Measurements from ENCODE around the gene RAB3IL1. TPM values are rescaled to one million over a fixed set of nuclear protein-coding genes. Genes with fewer than 3 reads are reported as not detected.

Gene RAB3IL1
- total RNA-seq, 1 donor = 15.9 TPM

DNA sequence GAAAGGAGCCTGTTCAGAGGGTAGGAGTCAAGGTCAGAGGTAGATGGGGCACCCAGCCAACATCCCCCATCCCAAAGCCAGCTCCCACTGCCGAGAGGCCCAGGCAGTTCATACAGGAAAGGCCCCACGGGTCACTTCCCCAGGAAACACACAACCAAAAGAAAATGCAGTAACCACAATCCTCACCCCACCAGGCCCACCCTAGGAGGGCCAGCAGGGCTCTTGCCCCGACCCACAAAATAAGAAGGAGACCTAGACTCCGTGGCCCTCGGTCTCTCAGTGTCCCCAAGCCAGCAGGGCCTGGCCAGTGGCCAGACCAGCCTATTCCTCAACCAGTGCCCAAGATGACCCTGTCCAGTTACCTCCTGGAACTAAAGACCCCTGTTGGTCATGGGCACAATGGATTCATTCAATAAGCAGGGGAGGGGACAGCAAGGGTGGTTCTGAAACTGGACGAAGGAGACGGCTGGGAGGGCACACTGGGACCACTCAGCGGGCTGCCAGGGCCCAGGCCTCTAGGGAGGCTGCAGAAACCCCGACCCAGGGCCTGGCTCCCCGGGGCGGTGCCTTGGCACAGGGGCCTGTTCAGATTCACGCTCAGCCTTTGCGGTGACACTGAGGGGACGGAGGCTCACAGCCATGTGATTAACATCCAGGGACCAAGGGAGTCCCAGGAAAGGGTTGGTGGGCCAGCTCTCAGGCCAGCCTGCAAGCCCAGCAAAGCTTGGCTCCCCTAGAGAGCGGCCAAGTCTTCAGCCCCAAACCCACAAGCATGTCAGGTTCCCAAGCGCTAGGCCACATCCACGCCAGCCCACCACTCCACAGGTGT lies 5.5 kb downstream of the RAB3IL1 start:
- Histone ChIP-seq H3K4me2 (ENCODE audit: insufficient read depth, low read length) (no peak overlapping the region), H3K27ac (ENCODE audit: low read depth, low read length) (no peak overlapping the region), H4K20me1 (ENCODE audit: insufficient read depth, low read length) (peaks cover 3% of the 10 kb centered on the region), H3K36me3 (ENCODE audit: insufficient read depth, low read length) (no peaks in the 10 kb centered on the region), H3K4me3 (ENCODE audit: insufficient read depth, low read length) (no peak overlapping the region), H3K4me1 (ENCODE audit: insufficient read depth, low read length) (no peaks in the 10 kb centered on the region), H3K9me3 (ENCODE audit: low read depth, low read length) (no peaks in the 10 kb centered on the region), H3K79me2 (ENCODE audit: insufficient read depth, low read length) (peaks cover 3% of the 10 kb centered on the region), H3K27me3 (ENCODE audit: insufficient read depth, low read length) (no peaks in the 10 kb centered on the region), H2AFZ (ENCODE audit: low read length) (no peak overlapping the region)
- TF ChIP-seq, protein P1, sequence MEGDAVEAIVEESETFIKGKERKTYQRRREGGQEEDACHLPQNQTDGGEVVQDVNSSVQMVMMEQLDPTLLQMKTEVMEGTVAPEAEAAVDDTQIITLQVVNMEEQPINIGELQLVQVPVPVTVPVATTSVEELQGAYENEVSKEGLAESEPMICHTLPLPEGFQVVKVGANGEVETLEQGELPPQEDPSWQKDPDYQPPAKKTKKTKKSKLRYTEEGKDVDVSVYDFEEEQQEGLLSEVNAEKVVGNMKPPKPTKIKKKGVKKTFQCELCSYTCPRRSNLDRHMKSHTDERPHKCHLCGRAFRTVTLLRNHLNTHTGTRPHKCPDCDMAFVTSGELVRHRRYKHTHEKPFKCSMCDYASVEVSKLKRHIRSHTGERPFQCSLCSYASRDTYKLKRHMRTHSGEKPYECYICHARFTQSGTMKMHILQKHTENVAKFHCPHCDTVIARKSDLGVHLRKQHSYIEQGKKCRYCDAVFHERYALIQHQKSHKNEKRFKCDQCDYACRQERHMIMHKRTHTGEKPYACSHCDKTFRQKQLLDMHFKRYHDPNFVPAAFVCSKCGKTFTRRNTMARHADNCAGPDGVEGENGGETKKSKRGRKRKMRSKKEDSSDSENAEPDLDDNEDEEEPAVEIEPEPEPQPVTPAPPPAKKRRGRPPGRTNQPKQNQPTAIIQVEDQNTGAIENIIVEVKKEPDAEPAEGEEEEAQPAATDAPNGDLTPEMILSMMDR (IDR thresholded peaks at IDR 0.05; ENCODE audit: extremely low read depth, low read depth, low read length) = no peak
- DNase-seq (ENCODE audit: insufficient read length, low spot score, missing footprints) = peak; percentile 73

DNA sequence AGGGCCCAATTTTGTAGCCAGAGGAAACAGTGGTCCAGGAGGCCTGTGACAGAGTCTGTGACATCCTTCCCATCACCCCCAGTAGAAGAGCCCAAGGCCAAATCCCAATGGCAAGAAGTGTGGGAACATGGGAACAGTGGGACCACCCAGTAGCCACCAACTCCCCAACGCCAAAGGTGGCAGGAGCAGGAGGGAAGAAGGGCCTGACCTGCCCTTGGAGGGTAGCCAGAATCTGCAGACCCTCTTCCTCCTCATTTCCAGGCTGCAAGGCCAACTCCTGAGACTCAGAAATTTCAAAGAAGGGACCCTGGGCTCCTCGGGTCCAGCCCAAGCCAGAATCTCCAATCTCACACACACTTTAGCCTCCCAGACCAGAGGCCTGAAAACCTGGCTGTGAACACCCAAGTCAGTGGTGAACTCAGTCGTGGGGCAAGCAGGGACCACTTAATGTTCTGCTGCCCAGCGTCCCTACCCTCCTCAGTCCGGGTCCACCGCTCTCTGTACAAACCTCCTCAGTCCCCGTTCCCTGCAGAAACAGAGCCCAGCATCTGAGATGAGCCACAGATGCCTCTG lies 6.2 kb downstream of the RAB3IL1 start:
- Histone ChIP-seq H3K9me3 (ENCODE audit: low read depth, low read length) (no peaks in the 10 kb centered on the region), H3K4me1 (ENCODE audit: insufficient read depth, low read length) (no peaks in the 10 kb centered on the region), H3K27ac (ENCODE audit: low read depth, low read length) (no peak overlapping the region), H3K79me2 (ENCODE audit: insufficient read depth, low read length) (no peaks in the 10 kb centered on the region), H2AFZ (ENCODE audit: low read length) (no peak overlapping the region), H3K27me3 (ENCODE audit: insufficient read depth, low read length) (no peaks in the 10 kb centered on the region), H3K4me2 (ENCODE audit: insufficient read depth, low read length) (no peak overlapping the region), H3K4me3 (ENCODE audit: insufficient read depth, low read length) (no peak overlapping the region), H4K20me1 (ENCODE audit: insufficient read depth, low read length) (peaks cover 3% of the 10 kb centered on the region), H3K36me3 (ENCODE audit: insufficient read depth, low read length) (no peaks in the 10 kb centered on the region)
- peak; percentile 77 for DNase-seq (ENCODE audit: insufficient read length, low spot score, missing footprints)
- TF ChIP-seq, protein P1 (IDR thresholded peaks at IDR 0.05; ENCODE audit: extremely low read depth, low read depth, low read length) = no peak

DNA sequence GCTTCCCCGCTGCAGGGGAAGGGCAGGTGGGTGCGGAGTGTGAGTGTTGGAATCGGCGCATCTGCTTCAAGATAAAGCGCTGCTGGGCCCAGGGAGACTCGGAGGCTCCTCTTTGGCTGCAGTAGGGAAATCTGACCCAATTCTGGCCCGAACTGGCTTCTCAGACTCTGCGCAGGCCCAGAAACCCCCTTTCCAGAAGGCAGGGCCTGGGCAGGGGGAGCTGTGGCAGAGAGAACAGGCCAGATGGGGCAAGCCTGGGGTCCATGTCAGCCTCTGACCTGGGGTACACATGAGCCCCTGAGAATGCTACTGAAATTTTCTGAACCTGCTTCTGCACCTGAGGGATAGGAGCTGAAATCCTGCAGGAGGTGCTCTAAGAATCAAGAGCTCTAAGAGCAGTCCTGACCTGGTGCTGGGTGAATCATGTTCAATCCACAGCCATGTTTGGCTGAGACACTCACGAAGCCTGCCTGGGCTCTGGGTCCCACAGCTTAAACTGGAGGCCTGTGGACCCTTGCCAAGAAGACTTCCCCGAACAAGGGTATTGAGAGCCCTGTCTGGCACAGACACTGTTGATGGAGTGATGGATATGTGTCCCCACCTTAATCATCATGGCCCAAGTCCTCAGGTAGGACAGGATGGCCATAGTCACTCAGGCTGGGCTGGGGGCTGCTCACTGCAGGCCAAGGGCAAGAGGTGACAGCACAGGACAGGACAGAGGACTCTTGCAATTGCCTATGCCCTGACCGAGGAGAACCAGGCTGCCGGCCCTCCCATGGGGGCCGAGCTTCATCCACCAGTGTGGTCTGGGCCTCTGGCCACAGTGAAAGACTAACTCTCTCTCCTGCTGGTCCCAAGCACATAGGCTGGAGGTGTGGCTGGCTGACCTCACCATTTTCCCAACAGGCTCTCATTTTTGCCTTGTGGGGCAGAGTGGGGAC lies 6.9 kb downstream of the RAB3IL1 start:
- DNase-seq (ENCODE audit: insufficient read length, low spot score, missing footprints) = peak; percentile 89
- TF ChIP-seq, protein P1 (IDR thresholded peaks at IDR 0.05; ENCODE audit: extremely low read depth, low read depth, low read length) = no peak

More for the DNA sequence above, 6.9 kb downstream of the RAB3IL1 start:
- H3K27ac ChIP-seq (ENCODE audit: low read depth, low read length) = no peak overlapping the region
- no peaks in the 10 kb centered on the region for H3K27me3 ChIP-seq (ENCODE audit: insufficient read depth, low read length)
- no peak overlapping the region for H3K4me2 ChIP-seq (ENCODE audit: insufficient read depth, low read length)
- no peak overlapping the region for H2AFZ ChIP-seq (ENCODE audit: low read length)
- H3K4me3 ChIP-seq (ENCODE audit: insufficient read depth, low read length) = no peak overlapping the region
- H3K79me2 ChIP-seq (ENCODE audit: insufficient read depth, low read length) = no peaks in the 10 kb centered on the region
- H3K4me1 ChIP-seq (ENCODE audit: insufficient read depth, low read length) = no peaks in the 10 kb centered on the region
- no peaks in the 10 kb centered on the region for H3K36me3 ChIP-seq (ENCODE audit: insufficient read depth, low read length)
- no peaks in the 10 kb centered on the region for H3K9me3 ChIP-seq (ENCODE audit: low read depth, low read length)
- H4K20me1 ChIP-seq (ENCODE audit: insufficient read depth, low read length) = peaks cover 3% of the 10 kb centered on the region
